Stomach (tissue), 4 donors: ENCODE data around the gene RASD2.

Experiments
- POLR2A ChIP-seq, 4 donors: fragments of 450-650 bp; IDR thresholded peaks; one replicate each; pipeline ENCODE4 v1.6.1; 2016; ENCODE audit warnings: antibody characterized with exemption in 4 of 4, control low read depth in 2 of 4, mild to moderate bottlenecking in 1 of 4, moderate library complexity in 1 of 4
- POLR2AphosphoS5 ChIP-seq, 3 donors: sonication (generic); formaldehyde crosslinking; IDR thresholded peaks; one replicate each; pipeline ENCODE4 v1.6.1; 2016; ENCODE audit warnings: antibody characterized with exemption in 3 of 3
- TF ChIP-seq, protein P1 (sequence below), 7 experiments: fragments of 450-650 bp in 4 of 7; fragments of 200-600 bp in 3 of 7; sonication (generic) in 3 of 7; IDR thresholded peaks; one replicate each; pipeline ENCODE4 v1.5.1; 2016 to 2019; ENCODE audit warnings: antibody characterized with exemption in 7 of 7, control low read depth in 2 of 7, mild to moderate bottlenecking in 1 of 7

DNA sequence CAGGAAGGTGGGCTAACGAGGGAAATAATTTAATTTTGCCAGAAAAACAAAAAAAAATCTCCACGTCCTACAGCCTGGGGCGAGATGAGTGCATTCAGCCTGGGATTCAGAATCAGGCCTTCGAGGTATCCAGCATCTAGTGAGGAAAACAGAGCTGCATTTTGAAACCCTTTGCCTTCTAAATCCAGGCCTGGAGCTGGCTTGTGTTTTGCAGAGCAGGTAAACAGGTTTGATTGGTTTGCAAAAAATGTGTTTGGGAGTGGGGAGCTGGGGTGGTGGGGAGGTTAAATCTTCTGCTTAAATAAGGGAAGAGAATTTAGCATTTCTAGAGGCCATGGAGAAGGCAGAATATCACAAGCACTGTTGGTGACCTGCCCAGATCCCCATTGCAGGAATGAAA lies 29.7 kb upstream of the RASD2 start:
- TF ChIP-seq, protein P1, sequence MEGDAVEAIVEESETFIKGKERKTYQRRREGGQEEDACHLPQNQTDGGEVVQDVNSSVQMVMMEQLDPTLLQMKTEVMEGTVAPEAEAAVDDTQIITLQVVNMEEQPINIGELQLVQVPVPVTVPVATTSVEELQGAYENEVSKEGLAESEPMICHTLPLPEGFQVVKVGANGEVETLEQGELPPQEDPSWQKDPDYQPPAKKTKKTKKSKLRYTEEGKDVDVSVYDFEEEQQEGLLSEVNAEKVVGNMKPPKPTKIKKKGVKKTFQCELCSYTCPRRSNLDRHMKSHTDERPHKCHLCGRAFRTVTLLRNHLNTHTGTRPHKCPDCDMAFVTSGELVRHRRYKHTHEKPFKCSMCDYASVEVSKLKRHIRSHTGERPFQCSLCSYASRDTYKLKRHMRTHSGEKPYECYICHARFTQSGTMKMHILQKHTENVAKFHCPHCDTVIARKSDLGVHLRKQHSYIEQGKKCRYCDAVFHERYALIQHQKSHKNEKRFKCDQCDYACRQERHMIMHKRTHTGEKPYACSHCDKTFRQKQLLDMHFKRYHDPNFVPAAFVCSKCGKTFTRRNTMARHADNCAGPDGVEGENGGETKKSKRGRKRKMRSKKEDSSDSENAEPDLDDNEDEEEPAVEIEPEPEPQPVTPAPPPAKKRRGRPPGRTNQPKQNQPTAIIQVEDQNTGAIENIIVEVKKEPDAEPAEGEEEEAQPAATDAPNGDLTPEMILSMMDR (IDR thresholded peaks at IDR 0.05): no peak
- no peak for TF ChIP-seq POLR2AphosphoS5 (IDR thresholded peaks at IDR 0.05)
- TF ChIP-seq POLR2A (IDR thresholded peaks at IDR 0.05): no peak
